Measurements from ENCODE around the gene CABYR.
"Not testable (repeated sequence)": the region's sequence is repeated elsewhere in the genome, so short reads cannot be mapped to it uniquely, and the experiment has no call there.

Gene CABYR

GRCh38 chr18:24130494-24130893 lies 8.4 kb upstream of the CABYR start:
- no peak for DNase-seq

GRCh38 chr18:24136967-24137373 lies 1.9 kb upstream of the CABYR start:
- no peak for DNase-seq

GRCh38 chr18:24138409-24138788 lies 463 bp upstream of the CABYR start:
- DNase-seq = no peak

- DNase-seq = no peak
Measured at GRCh38 chr18:24140697-24141096, 1.8 kb downstream of the CABYR start.

- DNase-seq = no peak
Measured at GRCh38 chr18:24142376-24142775, 3.5 kb downstream of the CABYR start.

GRCh38 chr18:24149591-24149990 lies 10.7 kb downstream of the CABYR start:
- not testable (repeated sequence) for DNase-seq

- DNase-seq = no peak
Measured at GRCh38 chr18:24153397-24153796, 14.5 kb downstream of the CABYR start.

- DNase-seq = no peak
Measured at GRCh38 chr18:24157855-24158254, 19.0 kb downstream of the CABYR start.

- DNase-seq = no peak
Measured at GRCh38 chr18:24160086-24160485, 21.2 kb downstream of the CABYR start.

GRCh38 chr18:24161304-24161703 lies 22.4 kb downstream of the CABYR start:
- DNase-seq = no peak

- DNase-seq = no peak
Measured at GRCh38 chr18:24168496-24168895, 29.6 kb downstream of the CABYR start.

- no peak for DNase-seq
Measured at GRCh38 chr18:24170360-24170759, 31.5 kb downstream of the CABYR start.

- DNase-seq = no peak
Measured at GRCh38 chr18:24173997-24174396, 35.1 kb downstream of the CABYR start.

GRCh38 chr18:24176727-24177416 lies 38.0 kb downstream of the CABYR start:
- DNase-seq = peak; percentile 25

GRCh38 chr18:24177499-24178133 lies 38.8 kb downstream of the CABYR start:
- no peak for DNase-seq

GRCh38 chr18:24180048-24180447 lies 41.2 kb downstream of the CABYR start:
- DNase-seq = no peak

GRCh38 chr18:24181806-24182205 lies 42.9 kb downstream of the CABYR start:
- DNase-seq = no peak

GRCh38 chr18:24185805-24186204 lies 46.9 kb downstream of the CABYR start:
- peak; percentile 25 for DNase-seq

- no peak for DNase-seq
Measured at GRCh38 chr18:24187049-24187448, 48.2 kb downstream of the CABYR start.

GRCh38 chr18:24187689-24188088 lies 48.8 kb downstream of the CABYR start:
- no peak for DNase-seq

GRCh38 chr18:24188120-24188519 lies 49.3 kb downstream of the CABYR start:
- DNase-seq = no peak

- DNase-seq = no peak
Measured at GRCh38 chr18:24189007-24189528, 50.2 kb downstream of the CABYR start.

- DNase-seq = no peak
Measured at GRCh38 chr18:24189664-24190346, 50.9 kb downstream of the CABYR start.

- no peak for DNase-seq
Measured at GRCh38 chr18:24190590-24190989, 51.7 kb downstream of the CABYR start.

All from amniotic stem cell (primary cell).